Activated T-cell treated with anti-CD3 and anti-CD28 coated beads, Interleukin-2, amount 50 U/mL, for 72 hours (primary cell): Measurements from ENCODE around the gene SWAP70. TPM values are rescaled to one million over a fixed set of nuclear protein-coding genes. Genes with fewer than 3 reads are reported as not detected.
"Not testable (repeated sequence)": the region's sequence is repeated elsewhere in the genome, so short reads cannot be mapped to it uniquely, and the experiment has no call there.

Experiments used
- ATAC-seq, 2 donors: fragments of 150-1000 bp; cut with Tn5 transposase; replicated peaks in 1 of 2; 2 replicates each; pipeline ENCODE4 v1.10.0; 2021; ENCODE audit warnings: moderate library complexity in 2 of 2, mild to moderate bottlenecking in 1 of 2
- DNase-seq, 2 donors: peaks; one replicate each; pipeline ENCODE4 v3.0.0; 2021 to 2022; ENCODE audit warnings: mixed read lengths in 1 of 2
- H3K27ac Mint-ChIP-seq: one replicate; pipeline ENCODE4 v1.8.0; 2022; ENCODE audit warnings: mild to moderate bottlenecking, moderate library complexity, mixed read lengths
- H3K27me3 Mint-ChIP-seq: one replicate; pipeline ENCODE4 v1.8.0; 2022; ENCODE audit warnings: low read depth, mixed read lengths
- H3K36me3 Mint-ChIP-seq, 2 donors: one replicate each; pipeline ENCODE4 v1.8.0; 2022; ENCODE audit warnings: mixed read lengths in 2 of 2, mild to moderate bottlenecking in 1 of 2; ENCODE audit not compliant: insufficient read depth in 2 of 2
- H3K4me1 Mint-ChIP-seq: one replicate; pipeline ENCODE4 v1.8.0; 2022; ENCODE audit warnings: low read depth, mixed read lengths
- H3K4me3 Mint-ChIP-seq, 2 donors: one replicate each; pipeline ENCODE4 v1.8.0; 2022; ENCODE audit warnings: mild to moderate bottlenecking in 2 of 2, mixed read lengths in 2 of 2, moderate library complexity in 2 of 2
- H3K9me3 Mint-ChIP-seq, 2 donors: one replicate each; pipeline ENCODE4 v1.8.0; 2022; ENCODE audit warnings: mixed read lengths in 2 of 2
- total RNA-seq, 2 donors: library from RNA; stranded (reverse); gene quantifications; one replicate each; pipeline ENCODE4 v1.2.3, GENCODE V29; 2022

The SWAP70 gene
- total RNA-seq, 2 donors from 2014 or later = 7.7 to 12.4 TPM

DNA sequence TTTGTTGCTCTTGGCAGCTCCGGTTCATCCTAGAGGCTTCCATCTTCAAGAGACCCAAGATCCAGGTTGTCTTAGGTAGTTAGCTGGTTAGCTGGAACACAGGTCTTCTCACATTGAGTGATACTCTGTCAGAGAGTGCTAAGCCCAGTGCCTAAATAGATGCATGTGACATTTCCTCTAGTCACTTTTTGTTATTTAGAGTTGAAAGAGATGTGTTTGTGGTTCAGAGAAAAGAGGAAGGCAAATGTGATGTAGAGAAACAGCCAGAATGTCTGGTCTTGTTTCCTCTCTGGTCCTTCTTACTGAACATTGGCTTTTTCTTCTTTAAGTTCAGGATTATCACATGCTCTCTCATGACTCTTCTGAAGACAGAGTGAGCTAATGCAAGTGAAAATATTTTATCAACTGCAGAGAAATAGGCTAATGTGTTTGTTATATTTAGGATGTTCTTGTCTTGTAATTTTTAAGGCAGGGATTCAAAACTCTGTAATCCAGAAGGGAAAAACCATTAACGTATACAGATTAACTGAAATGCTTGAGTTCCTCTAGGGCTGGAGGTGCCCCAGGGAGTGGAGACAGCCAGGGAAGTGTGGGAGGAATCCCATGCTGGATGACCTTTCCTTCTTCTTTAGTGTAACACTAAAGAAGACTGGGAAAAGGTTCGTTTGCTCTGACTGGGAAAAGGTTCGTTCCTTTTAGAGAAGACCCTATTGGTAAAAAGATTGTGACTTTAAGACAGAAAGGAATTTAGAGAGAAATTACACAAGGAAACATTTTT lies 75.4 kb downstream of the SWAP70 start:
- no peak for ATAC-seq
- Mint-ChIP-seq H3K36me3 (peaks cover 6 to 18% of the 10 kb centered on the region in 2 donors), H3K27me3 (no peaks in the 10 kb centered on the region), H3K27ac (peak overlapping the region; percentile 42), H3K4me3 (no peak overlapping the region), H3K4me1 (no peaks in the 10 kb centered on the region), H3K9me3 (peaks cover 5 to 7% of the 10 kb centered on the region in 2 donors)
- DNase-seq = no peak

DNA sequence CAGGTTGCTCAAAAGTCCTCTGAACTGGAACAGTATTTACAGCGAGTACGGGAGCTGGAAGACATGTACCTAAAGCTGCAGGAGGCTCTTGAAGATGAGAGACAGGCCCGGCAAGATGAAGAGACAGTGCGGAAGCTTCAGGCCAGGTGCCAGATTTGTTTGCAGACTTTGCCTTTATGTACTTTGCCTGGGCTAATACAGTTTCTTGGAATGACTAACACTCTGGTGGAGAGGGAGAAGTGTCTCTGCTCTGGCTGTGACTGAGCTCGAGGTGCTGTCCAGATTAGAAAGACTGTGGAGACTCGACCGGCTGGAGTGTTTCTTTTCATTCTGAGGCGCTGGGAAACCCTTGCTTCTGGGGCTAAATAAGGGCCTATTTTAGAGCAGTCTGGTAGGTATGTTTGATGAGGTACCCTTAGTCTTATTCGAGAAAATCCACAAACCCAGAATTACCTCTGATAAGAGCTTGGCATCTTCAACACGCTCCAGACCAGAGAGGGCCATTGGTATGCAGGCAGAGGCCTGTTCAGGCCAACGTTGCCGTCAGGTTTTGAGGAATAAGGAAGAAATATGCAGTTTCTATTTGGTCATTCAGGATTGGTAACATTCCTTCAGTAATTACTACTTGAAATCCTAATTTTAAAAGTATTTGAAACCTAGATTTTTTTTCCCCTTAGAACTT lies 76.5 kb downstream of the SWAP70 start:
- no peaks in the 10 kb centered on the region for H3K27me3 Mint-ChIP-seq
- H3K4me3 Mint-ChIP-seq = no peak overlapping the region
- H3K27ac Mint-ChIP-seq = no peak overlapping the region
- no peak for ATAC-seq
- H3K4me1 Mint-ChIP-seq = no peaks in the 10 kb centered on the region
- no peak for DNase-seq
- H3K36me3 Mint-ChIP-seq = peaks cover 6 to 15% of the 10 kb centered on the region in 2 donors
- H3K9me3 Mint-ChIP-seq = peaks cover 4 to 6% of the 10 kb centered on the region in 2 donors

DNA sequence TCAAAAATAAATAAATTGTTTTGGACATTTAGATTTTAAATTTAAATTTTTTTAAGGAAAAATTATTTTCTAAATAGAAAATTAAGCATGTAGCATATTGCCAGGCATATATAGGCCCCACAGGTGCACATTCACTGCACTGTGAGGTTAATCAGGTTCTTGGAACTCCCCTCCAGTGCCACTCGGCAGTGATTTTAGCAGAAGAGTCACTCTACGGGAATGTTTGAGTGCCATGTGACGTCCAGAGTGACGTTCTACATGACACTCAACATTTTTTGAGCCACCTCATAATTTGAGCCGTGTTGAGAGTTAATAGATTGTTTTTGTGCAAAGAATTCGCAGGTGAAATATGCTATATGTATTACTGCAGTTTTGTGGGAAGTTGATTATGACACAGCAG lies 77.4 kb downstream of the SWAP70 start:
- H3K4me1 Mint-ChIP-seq = no peaks in the 10 kb centered on the region
- ATAC-seq (no peak), DNase-seq (no peak)
- peaks cover 6 to 7% of the 10 kb centered on the region in 2 donors for H3K36me3 Mint-ChIP-seq
- H3K4me3 Mint-ChIP-seq = no peak overlapping the region
- no peaks in the 10 kb centered on the region for H3K27me3 Mint-ChIP-seq
- no peak overlapping the region for H3K27ac Mint-ChIP-seq
- peaks cover 3 to 5% of the 10 kb centered on the region in 2 donors for H3K9me3 Mint-ChIP-seq

DNA sequence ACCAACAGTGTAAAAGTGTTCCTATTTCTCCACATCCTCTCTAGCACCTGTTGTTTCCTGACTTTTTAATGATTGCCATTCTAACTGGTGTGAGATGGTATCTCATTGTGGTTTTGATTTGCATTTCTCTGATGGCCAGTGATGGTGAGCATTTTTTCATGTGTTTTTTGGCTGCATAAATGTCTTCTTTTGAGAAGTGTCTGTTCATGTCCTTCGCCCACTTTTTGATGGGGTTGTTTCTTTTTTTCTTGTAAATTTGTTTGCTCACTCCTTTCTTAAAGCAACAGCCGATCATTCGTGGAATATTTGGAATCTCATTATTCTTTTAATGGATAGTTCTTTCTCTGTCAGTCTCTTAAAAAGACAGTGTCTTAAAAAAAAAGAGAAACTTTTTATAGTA lies 79.6 kb downstream of the SWAP70 start:
- H3K36me3 Mint-ChIP-seq, H3K27ac Mint-ChIP-seq, H3K27me3 Mint-ChIP-seq, H3K4me3 Mint-ChIP-seq, ATAC-seq, H3K9me3 Mint-ChIP-seq, DNase-seq: not testable (repeated sequence)
- peaks cover 10% of the 10 kb centered on the region for H3K4me1 Mint-ChIP-seq

DNA sequence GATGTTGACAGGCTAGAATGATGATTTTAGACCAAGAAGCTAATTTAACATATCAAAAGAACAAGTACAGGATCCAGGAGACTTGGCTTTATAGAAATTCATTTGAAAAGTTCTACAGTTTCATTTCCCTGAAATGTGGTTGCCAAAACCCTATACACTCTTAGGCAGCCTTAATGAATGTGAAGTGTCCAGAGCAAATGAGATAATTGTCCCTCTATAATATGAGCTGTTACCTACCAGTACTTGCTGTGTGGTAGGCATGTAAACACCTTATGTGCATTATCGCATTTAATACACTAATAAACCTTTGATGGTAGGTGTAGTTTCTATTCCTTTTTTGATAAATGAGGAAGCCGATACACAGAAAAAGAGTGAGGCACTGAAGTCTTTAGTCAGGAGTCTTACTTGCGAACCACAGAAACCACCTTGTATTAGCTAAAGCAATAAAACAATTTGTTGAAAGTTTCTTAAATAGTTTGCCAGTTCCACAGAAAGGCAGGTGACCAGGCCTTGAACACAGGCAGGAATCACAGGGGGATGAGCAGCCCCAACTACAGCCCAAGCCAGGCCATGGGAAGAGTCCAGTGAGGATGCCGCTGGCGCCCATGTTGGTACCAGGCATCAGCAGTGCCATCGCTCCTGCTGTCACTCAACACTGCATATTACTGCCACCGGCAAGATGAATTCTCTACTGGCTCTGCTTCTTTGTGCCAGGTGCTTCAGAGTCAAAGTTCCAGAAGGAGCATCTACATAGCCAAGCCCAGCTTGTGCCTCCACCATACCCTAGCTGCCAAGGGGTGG lies 81.7 kb downstream of the SWAP70 start:
- Mint-ChIP-seq H3K27me3 (no peaks in the 10 kb centered on the region), H3K36me3 (peaks cover 0 to 6% of the 10 kb centered on the region in 2 donors), H3K4me3 (no peak overlapping the region), H3K9me3 (no peaks in the 10 kb centered on the region), H3K27ac (no peak overlapping the region), H3K4me1 (peaks cover 14% of the 10 kb centered on the region)
- ATAC-seq = no peak
- no peak for DNase-seq

DNA sequence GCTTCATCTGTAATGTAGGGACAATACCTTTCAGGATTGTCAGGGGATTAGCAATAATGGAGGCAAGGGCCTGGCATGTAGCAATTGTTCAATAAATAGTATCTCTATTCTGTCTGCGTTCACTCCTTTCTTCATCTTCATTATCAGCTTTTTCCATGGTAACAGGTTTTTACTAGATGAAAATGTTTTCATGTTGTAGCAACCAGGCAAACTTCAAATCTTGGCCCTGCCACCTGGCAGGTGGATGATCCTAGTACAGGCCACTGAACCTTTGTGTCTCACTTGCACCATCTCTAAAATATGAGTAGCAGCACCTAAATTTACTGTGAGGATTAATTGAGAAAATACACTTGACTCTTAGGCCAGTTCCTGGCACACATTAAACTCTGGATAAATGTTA lies 83.4 kb downstream of the SWAP70 start:
- no peak overlapping the region for H3K27ac Mint-ChIP-seq
- ATAC-seq (no peak), DNase-seq (no peak)
- H3K36me3 Mint-ChIP-seq = peaks cover 0 to 4% of the 10 kb centered on the region in 2 donors
- H3K4me3 Mint-ChIP-seq = no peak overlapping the region
- no peaks in the 10 kb centered on the region for H3K9me3 Mint-ChIP-seq
- peaks cover 18% of the 10 kb centered on the region for H3K4me1 Mint-ChIP-seq
- H3K27me3 Mint-ChIP-seq = no peaks in the 10 kb centered on the region

DNA sequence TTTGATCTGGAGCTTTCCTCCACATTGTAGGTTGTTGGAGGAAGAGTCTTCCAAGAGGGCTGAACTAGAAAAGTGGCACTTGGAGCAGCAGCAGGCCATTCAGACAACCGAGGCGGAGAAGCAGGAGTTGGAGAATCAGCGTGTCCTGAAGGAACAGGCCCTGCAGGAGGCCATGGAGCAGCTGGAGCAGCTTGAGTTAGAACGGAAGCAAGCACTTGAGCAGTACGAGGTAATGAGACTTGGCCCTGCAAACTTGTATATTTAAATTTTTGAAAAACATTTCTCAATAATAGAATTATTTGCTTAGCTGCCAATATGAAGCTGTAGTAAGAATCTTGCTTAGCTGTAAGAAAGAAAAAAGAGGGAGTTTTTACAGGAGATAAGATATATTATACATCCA lies 84.0 kb downstream of the SWAP70 start:
- no peak for DNase-seq
- ATAC-seq = no peak
- H3K4me1 Mint-ChIP-seq = peaks cover 23% of the 10 kb centered on the region
- no peak overlapping the region for H3K27ac Mint-ChIP-seq
- H3K36me3 Mint-ChIP-seq = peaks cover 0 to 4% of the 10 kb centered on the region in 2 donors
- no peaks in the 10 kb centered on the region for H3K27me3 Mint-ChIP-seq
- no peak overlapping the region for H3K4me3 Mint-ChIP-seq
- H3K9me3 Mint-ChIP-seq = no peaks in the 10 kb centered on the region

DNA sequence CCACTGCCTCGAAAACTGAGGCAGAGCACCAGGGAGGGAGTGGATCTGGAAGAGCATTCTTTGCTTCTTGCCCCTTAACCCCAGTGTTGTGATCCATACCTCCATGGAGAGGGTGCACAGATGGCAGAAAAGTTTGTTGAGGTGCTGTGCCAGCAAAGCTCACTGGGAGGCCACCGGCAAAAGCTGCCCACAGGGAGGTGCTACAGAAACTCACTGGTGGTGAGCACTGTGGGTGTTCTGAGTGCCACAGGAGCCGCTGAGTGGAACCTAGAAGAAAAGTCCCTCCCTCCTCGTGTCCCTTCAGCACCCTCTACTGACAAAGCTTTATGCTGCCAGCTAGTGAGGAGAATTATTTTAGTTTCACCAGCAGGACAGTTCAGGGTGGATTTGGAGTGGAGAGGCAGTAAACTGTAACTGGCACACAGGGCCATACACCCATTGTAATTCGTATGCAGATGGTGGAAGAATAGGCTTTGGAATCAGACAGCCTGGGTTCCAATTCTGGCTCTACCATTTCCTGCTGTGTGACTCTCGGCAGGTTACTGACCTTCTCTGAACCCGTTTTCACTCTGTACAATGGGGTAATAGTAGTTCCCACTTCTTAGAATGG lies 84.6 kb downstream of the SWAP70 start:
- DNase-seq = peak; percentile 74 to 82
- H3K27ac Mint-ChIP-seq = no peak overlapping the region
- peaks cover 0 to 4% of the 10 kb centered on the region in 2 donors for H3K36me3 Mint-ChIP-seq
- no peaks in the 10 kb centered on the region for H3K9me3 Mint-ChIP-seq
- ATAC-seq = peak; percentile 96 to 97
- no peak overlapping the region for H3K4me3 Mint-ChIP-seq
- no peaks in the 10 kb centered on the region for H3K27me3 Mint-ChIP-seq
- peaks cover 30% of the 10 kb centered on the region for H3K4me1 Mint-ChIP-seq

DNA sequence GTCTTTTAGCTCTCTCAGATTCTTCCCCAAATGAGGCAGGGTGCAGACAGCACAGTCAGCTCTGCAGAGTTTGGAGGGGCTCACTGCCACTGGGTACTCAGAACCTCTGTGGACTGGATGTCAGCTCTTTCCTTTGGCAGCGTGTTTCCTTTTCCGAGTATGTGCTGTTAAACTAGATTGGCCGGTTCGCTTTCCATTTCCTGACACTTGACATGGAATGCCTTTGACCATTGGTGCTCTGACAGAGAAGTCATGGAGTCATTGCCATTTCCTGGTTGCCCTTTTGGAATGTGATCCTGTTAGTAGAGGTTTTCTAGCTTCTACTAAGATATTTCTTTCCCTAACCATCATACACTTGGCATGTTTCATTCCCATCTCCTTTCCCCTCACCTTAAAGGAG lies 86.7 kb downstream of the SWAP70 start:
- Mint-ChIP-seq H3K27me3 (no peaks in the 10 kb centered on the region), H3K27ac (no peak overlapping the region), H3K36me3 (peaks cover 0 to 4% of the 10 kb centered on the region in 2 donors), H3K4me1 (peaks cover 38% of the 10 kb centered on the region), H3K4me3 (no peak overlapping the region), H3K9me3 (no peaks in the 10 kb centered on the region)
- no peak for ATAC-seq
- no peak for DNase-seq

DNA sequence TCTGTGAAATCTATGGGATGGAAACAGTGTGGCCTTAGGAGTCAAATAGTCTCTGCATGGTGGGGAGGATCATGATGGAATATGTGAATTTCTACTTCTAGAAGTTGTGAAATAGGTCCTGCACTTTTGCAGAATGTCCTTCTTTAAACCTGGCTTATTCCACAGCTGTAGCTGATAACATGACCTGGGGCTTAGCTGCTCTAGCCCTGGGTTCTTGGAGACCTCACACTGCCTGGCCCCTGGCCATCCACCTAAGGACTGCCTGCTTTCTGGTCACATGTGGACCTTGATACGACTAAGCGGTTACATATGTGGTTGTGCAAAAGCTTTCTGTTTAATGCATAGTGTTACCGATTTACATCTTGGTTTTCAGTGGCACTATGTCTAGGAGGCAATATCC lies 88.2 kb downstream of the SWAP70 start:
- Mint-ChIP-seq H3K9me3 (no peaks in the 10 kb centered on the region), H3K36me3 (peaks cover 0 to 4% of the 10 kb centered on the region in 2 donors), H3K27me3 (no peaks in the 10 kb centered on the region), H3K27ac (no peak overlapping the region), H3K4me3 (no peak overlapping the region), H3K4me1 (peaks cover 53% of the 10 kb centered on the region)
- DNase-seq (peak in 1 of 2 donors; percentile 15), ATAC-seq (peak; percentile 14 to 37)

DNA sequence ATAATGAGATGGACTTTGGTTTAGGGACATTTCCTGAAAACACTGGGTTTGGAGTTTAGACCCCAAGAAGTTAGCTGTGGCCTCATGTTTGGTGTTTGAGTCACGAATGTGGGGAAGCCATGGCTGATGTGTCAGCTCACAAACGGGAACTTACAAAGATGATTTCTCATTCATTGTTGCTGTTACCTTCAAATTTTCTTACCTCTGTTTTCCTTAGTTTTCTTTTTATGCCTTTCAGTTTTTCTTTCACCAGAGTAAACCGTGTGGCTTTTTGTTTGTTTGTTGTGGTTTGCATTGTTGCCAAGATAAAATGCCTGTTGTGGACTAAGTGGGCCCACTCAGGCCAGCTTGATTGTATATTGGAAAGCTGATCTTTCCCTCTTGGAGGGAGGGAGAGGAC lies 89.1 kb downstream of the SWAP70 start:
- Mint-ChIP-seq H3K4me3 (peak overlapping the region; percentile 38 to 88), H3K27ac (peak overlapping the region; percentile 94), H3K27me3 (no peaks in the 10 kb centered on the region), H3K9me3 (no peaks in the 10 kb centered on the region), H3K36me3 (peaks cover 0 to 4% of the 10 kb centered on the region in 2 donors), H3K4me1 (peaks cover 57% of the 10 kb centered on the region)
- peak; percentile 30 to 49 for ATAC-seq
- peak; percentile 44 to 46 for DNase-seq

DNA sequence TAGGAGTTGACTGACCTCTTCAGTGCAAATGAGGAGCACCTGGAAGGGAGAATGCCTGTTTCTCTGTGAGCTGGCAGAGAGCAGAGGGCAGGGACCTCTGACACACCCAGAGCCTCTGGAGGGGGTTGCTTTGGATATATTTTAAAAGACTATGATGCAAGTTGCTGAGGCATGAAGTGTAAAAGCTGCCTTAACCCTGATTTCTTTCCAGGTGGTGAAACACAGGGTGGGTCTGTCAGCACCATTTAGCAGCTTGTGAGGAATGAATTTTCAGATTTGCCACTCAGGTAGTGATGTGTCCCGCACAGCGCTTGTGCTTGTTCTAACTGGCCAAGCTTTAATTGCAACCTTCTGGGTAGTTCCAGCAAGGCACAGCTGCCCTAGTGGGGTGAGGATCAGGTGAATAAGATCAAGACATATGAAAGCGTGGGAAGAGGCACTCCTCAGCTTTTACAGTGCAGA lies 90.2 kb downstream of the SWAP70 start:
- Mint-ChIP-seq H3K36me3 (peaks cover 0 to 4% of the 10 kb centered on the region in 2 donors), H3K27ac (no peak overlapping the region), H3K27me3 (no peaks in the 10 kb centered on the region), H3K4me3 (no peak overlapping the region), H3K4me1 (peaks cover 52% of the 10 kb centered on the region), H3K9me3 (no peaks in the 10 kb centered on the region)
- DNase-seq (no peak), ATAC-seq (no peak)
